Activated effector memory CD4-positive, alpha-beta T cell treated with Interleukin-2 at 50 U/mL for 16 hours (primary cell): ENCODE measurements around the gene ARID4B.
"Not testable (repeated sequence)": the region's sequence is repeated elsewhere in the genome, so short reads cannot be mapped to it uniquely, and the experiment has no call there.

Experiments used
- DNase-seq: peaks from one replicate; pipeline ENCODE4 v3.0.0-alpha.2; 2020

ARID4B gene

GRCh38 chr1:235295902-235296350 is 32.1 kb downstream of the ARID4B start:
- no peak for DNase-seq

GRCh38 chr1:235293322-235293942 is 34.5 kb downstream of the ARID4B start:
- DNase-seq, result no peak

GRCh38 chr1:235292790-235293189 is 35.2 kb downstream of the ARID4B start:
- no peak for DNase-seq

GRCh38 chr1:235291599-235292091 is 36.3 kb downstream of the ARID4B start:
- DNase-seq, result no peak

- no peak for DNase-seq
Observed at GRCh38 chr1:235290740-235291502, 37.1 kb downstream of the ARID4B start.

- DNase-seq, result no peak
Observed at GRCh38 chr1:235289859-235290739, 37.9 kb downstream of the ARID4B start.

- DNase-seq, result no peak
Observed at GRCh38 chr1:235287208-235287882, 40.6 kb downstream of the ARID4B start.

GRCh38 chr1:235286667-235287066 is 41.3 kb downstream of the ARID4B start:
- no peak for DNase-seq

GRCh38 chr1:235284231-235284769 is 43.7 kb downstream of the ARID4B start:
- DNase-seq, result no peak

GRCh38 chr1:235283636-235284035 is 44.3 kb downstream of the ARID4B start:
- not testable (repeated sequence) for DNase-seq

- no peak for DNase-seq
Observed at GRCh38 chr1:235280467-235280866, 47.5 kb downstream of the ARID4B start.

- DNase-seq, result no peak
Observed at GRCh38 chr1:235279694-235280093, 48.3 kb downstream of the ARID4B start.

GRCh38 chr1:235278915-235279292 is 49.1 kb downstream of the ARID4B start:
- no peak for DNase-seq

GRCh38 chr1:235278233-235278914 is 49.6 kb downstream of the ARID4B start:
- DNase-seq, result no peak

- DNase-seq, result no peak
Observed at GRCh38 chr1:235277709-235278108, 50.3 kb downstream of the ARID4B start.

- DNase-seq, result no peak
Observed at GRCh38 chr1:235275836-235276235, 52.1 kb downstream of the ARID4B start.

- DNase-seq, result no peak
Observed at GRCh38 chr1:235275223-235275622, 52.8 kb downstream of the ARID4B start.

- no peak for DNase-seq
Observed at GRCh38 chr1:235272851-235273250, 55.1 kb downstream of the ARID4B start.

- DNase-seq, result no peak
Observed at GRCh38 chr1:235270625-235271024, 57.4 kb downstream of the ARID4B start.

GRCh38 chr1:235269990-235270389 is 58.0 kb downstream of the ARID4B start:
- not testable (repeated sequence) for DNase-seq

GRCh38 chr1:235268379-235269125 is 59.4 kb downstream of the ARID4B start:
- no peak for DNase-seq
